Heart right ventricle (tissue), 16 donors: ENCODE measurements around the gene PDXK. TPM values are rescaled to one million over a fixed set of nuclear protein-coding genes. Genes with fewer than 3 reads are reported as not detected.

Experiments used
- ATAC-seq, 8 donors: fragments of 200-7000 bp; cut with Tn5 transposase; one replicate each; pipeline ENCODE4 v1.9.1; 2020; ENCODE audit warnings: mild to moderate bottlenecking in 8 of 8, moderate library complexity in 8 of 8, moderate number of reproducible peaks in 1 of 8
- DNase-seq, 2 donors: peaks; one replicate each; pipeline ENCODE4 v3.0.0-alpha.2; 2020
- H3K27ac ChIP-seq, 10 donors: fragments of 200-600 bp; sonication (generic) in 2 of 10; one replicate each; pipeline versions ENCODE4 v1.5.0 to v1.8.0; 2020 to 2022; ENCODE audit warnings: mild to moderate bottlenecking in 3 of 10
- H3K27me3 ChIP-seq, 7 donors: fragments of 200-600 bp; one replicate each; pipeline ENCODE4 v1.8.0; 2021 to 2022; ENCODE audit warnings: mild to moderate bottlenecking in 2 of 7
- H3K36me3 ChIP-seq, 9 donors: fragments of 200-600 bp; sonication (generic) in 1 of 9; one replicate each; pipeline versions ENCODE4 v1.5.0 to v1.8.0; 2020 to 2022; ENCODE audit warnings: mild to moderate bottlenecking in 2 of 9
- H3K4me1 ChIP-seq, 9 donors: fragments of 200-600 bp; sonication (generic) in 1 of 9; one replicate each; pipeline versions ENCODE4 v1.5.0 to v1.8.0; 2020 to 2022; ENCODE audit warnings: mild to moderate bottlenecking in 4 of 9
- H3K4me3 ChIP-seq, 10 donors: fragments of 200-600 bp; sonication (generic) in 2 of 10; one replicate each; pipeline versions ENCODE4 v1.5.0 to v1.8.0; 2020 to 2022; ENCODE audit warnings: mild to moderate bottlenecking in 7 of 10, moderate library complexity in 2 of 10
- H3K9me3 ChIP-seq, 11 donors: fragments of 200-600 bp in 10 of 11; sonication (generic) in 2 of 11; one replicate each; pipeline versions ENCODE4 v1.5.0 to v1.8.0; 2013 to 2022; ENCODE audit warnings: mild to moderate bottlenecking in 2 of 11, control low read depth in 1 of 11, moderate library complexity in 1 of 11
- WGBS, 2 donors: extraction: QIAGEN DNeasy Blood & Tissue Kit; methylation state at CpG; one replicate each; pipeline ENCODE4 v1.1.7; 2013; ENCODE audit warnings: inconsistent platforms in 1 of 2; 5-methylcytosine and 5-hydroxymethylcytosine counted together
- intact Hi-C, 10 donors: fragments of 100-400 bp; cut with DNase I; formaldehyde crosslinking; loops; one replicate each; pipeline versions ENCODE4 v1.11.1 to v1.14.2; 2022
- polyA plus RNA-seq, 2 donors: library from polyadenylated mRNA; stranded (reverse); fragments of 200-250 nt; gene quantifications; one replicate each; pipeline ENCODE4 v1.2.3, GENCODE V29; 2013
- total RNA-seq, 10 donors: library from RNA; stranded (reverse); fragmentation: NEBNext Ultra II Directional in 3 of 10; extraction: Animal tissue kit (Norgen Biotek cat#: 25700) in 3 of 10; gene quantifications; one replicate each; pipeline versions ENCODE4 v1.2.1 to v1.2.4, GENCODE V29; 2021 to 2023
- TF ChIP-seq, protein P1 (sequence below), 9 donors: fragments of 200-600 bp; sonication (generic) in 2 of 9; IDR thresholded peaks; one replicate each; pipeline versions ENCODE4 v1.5.0 to v1.8.0; 2021 to 2022; ENCODE audit warnings: antibody characterized with exemption in 9 of 9, mild to moderate bottlenecking in 5 of 9, moderate library complexity in 1 of 9
- donor health status: Arrhythmogenic right ventricular cardiomyopathy.
- donor health status: ischemic (EF 13 %, LVEDD 7.1; RV severe dilation, severe dysfunction).
- donor health status: healthy with polysubstance abuse.
- donor health status: DM: no; HTN: yes; CAD: no.
- donor health status: DM: no; HTN: no; CAD: no.
- donor health status: ischemic (EF 25% LVEDD 6.9; RV normal size, moderate dysfunction).
- donor health status: ischemic (EF 25% LVEDD 5.7; RV mildly dilated, moderate dysfunction).
- donor health status: healthy.
- donor health status: DM: yes; HTN: yes; CAD: no.
- donor health status: Ischemic cardiomyopathy.
- donor health status: ischemic (EF 35%, LVEDD 5.7; RV mildly dilated, moderate dysfunction).
- donor health status: nonischemic (EF 11% LVEDD 7.7; RV severe dilation, severe dysfunction).
- donor health status: DM: yes; HTN: yes; CAD: no.
- donor health status: PGD.
- donor health status: ischemic (EF 29% LVEDD 5.4; RV normal size, mild dysfunction).
- donor health status: nonischemic (EF 23%, LVEDD 6.1; RV moderate dilation, normal function).

The PDXK gene
- total and polyA plus RNA-seq, 12 donors = 47.8 to 102 (median 73.0) TPM

DNA sequence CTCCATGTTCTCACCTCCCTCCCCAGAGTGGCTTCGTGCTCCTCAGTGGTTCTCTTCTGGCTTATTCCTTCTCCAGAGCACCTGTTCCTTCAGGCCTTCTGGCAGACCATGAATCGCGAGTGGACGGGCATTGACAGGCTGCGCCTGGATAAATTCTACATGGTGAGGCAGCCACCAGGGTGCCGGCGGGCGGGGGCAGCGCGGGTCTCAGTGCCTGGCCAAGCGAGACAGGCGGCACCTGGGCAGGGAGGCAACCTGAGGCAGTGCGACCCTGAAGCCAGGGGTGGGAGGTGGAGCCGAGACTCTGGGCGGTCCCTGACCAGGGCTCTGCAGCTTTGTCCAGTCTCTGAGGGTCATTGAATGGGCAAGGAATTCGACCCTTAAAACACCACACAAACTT is 74.3 kb downstream of the PDXK start:
- Histone ChIP-seq H3K27ac (no peak overlapping the region), H3K4me3 (no peak overlapping the region), H3K4me1 (peaks cover 6 to 22% (median 19%) of the 10 kb centered on the region in 9 donors), H3K9me3 (no peaks in the 10 kb centered on the region), H3K27me3 (no peaks in the 10 kb centered on the region), H3K36me3 (peaks cover 0 to 76% (median 49%) of the 10 kb centered on the region in 9 donors)
- no peak for DNase-seq
- TF ChIP-seq, protein P1, sequence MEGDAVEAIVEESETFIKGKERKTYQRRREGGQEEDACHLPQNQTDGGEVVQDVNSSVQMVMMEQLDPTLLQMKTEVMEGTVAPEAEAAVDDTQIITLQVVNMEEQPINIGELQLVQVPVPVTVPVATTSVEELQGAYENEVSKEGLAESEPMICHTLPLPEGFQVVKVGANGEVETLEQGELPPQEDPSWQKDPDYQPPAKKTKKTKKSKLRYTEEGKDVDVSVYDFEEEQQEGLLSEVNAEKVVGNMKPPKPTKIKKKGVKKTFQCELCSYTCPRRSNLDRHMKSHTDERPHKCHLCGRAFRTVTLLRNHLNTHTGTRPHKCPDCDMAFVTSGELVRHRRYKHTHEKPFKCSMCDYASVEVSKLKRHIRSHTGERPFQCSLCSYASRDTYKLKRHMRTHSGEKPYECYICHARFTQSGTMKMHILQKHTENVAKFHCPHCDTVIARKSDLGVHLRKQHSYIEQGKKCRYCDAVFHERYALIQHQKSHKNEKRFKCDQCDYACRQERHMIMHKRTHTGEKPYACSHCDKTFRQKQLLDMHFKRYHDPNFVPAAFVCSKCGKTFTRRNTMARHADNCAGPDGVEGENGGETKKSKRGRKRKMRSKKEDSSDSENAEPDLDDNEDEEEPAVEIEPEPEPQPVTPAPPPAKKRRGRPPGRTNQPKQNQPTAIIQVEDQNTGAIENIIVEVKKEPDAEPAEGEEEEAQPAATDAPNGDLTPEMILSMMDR (IDR thresholded peaks at IDR 0.05) = no peak
- 96 to 97% methylated on average over 16 of the region's 16 CpGs for WGBS, 2 donors
- intact Hi-C loops = loop anchor here in 1 of 10 donors (5.0 kb wide), 1 partner anchor 51 kb away; no protein-coding TSS in a partner anchor
- no peak for ATAC-seq

DNA sequence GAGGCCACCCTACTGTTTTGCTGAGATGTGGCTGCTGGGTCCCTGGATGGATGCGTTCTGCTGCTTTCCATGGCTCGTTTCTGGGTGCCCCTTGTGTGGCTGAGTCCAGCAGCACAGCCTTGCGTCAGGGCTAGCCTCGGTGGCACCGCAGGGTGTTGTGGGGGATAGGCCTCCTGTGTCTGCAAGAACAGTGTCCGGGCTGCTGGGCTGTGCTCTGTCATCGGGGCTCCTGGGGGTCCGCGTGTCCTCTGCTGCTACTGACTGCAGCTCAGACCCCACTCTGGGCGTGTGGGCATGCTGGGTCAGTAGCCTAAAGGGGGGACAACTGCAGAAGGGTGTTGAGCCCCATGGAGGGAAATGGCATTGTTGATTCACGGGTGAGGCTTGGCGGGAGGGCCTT is 75.4 kb downstream of the PDXK start:
- peaks cover 6 to 17% (median 13%) of the 10 kb centered on the region in 9 donors for H3K4me1 ChIP-seq
- 83 to 94% methylated on average over 12 of the region's 12 CpGs for WGBS, 2 donors
- no peak for ATAC-seq
- peaks cover 0 to 86% (median 60%) of the 10 kb centered on the region in 9 donors for H3K36me3 ChIP-seq
- DNase-seq = no peak
- H3K27me3 ChIP-seq = no peaks in the 10 kb centered on the region
- H3K9me3 ChIP-seq = no peaks in the 10 kb centered on the region
- intact Hi-C loops = loop anchor here in 1 of 10 donors (5.0 kb wide), 1 partner anchor 52 kb away; no protein-coding TSS in a partner anchor
- H3K4me3 ChIP-seq = no peak overlapping the region
- TF ChIP-seq, protein P1 (IDR thresholded peaks at IDR 0.05) = no peak
- H3K27ac ChIP-seq = no peak overlapping the region

DNA sequence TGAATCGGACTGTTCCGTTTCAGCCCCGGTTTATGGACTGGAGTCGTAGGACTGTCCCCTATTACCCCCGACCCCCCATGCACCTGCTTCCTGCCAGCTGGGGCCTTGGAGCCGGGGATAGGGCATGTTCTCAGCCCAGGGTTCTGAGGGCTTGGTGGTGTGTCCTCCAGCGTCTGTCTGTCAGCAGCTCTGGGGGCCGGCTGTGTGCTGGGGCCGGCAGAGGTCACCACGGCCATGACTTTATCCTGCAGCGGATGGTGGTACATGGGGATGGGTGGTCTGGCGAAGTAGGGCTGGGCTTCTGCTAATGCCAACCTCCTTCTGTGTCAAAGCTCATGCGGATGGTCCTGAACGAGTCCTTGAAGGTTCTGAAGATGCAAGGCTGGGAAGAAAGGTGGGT is 75.9 kb downstream of the PDXK start:
- Histone ChIP-seq H3K36me3 (peaks cover 0 to 92% (median 62%) of the 10 kb centered on the region in 9 donors), H3K9me3 (no peaks in the 10 kb centered on the region), H3K27me3 (no peaks in the 10 kb centered on the region), H3K4me3 (no peak overlapping the region), H3K4me1 (peaks cover 6 to 14% (median 12%) of the 10 kb centered on the region in 9 donors), H3K27ac (no peak overlapping the region)
- 87 to 94% methylated on average over 14 of the region's 14 CpGs for WGBS, 2 donors
- no peak for ATAC-seq
- DNase-seq = no peak
- intact Hi-C loops = loop anchor here in 1 of 10 donors (5.0 kb wide), 1 partner anchor 53 kb away; no protein-coding TSS in a partner anchor
- TF ChIP-seq, protein P1 (IDR thresholded peaks at IDR 0.05) = no peak

DNA sequence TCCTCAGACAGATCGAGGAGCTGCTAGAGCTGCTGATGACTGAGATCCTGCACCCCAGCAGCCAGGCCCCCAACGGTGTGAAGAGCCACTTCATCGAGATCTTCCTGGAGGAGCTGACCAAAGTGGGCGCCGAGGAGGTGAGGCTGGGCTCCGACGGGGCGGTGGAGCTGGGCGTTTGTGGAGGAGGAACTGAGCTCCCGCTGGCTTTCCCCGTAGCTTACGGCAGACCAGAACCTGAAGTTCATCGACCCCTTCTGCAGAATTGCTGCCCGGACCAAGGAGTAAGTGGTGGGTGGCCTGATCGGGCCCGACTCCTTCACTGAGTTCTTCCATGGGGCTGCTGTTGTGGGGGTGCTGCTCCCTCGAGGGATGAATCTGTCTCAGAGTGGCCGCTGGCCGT is 78.5 kb downstream of the PDXK start:
- H3K27ac ChIP-seq = no peak overlapping the region
- H3K9me3 ChIP-seq = no peaks in the 10 kb centered on the region
- H3K27me3 ChIP-seq = no peaks in the 10 kb centered on the region
- TF ChIP-seq, protein P1 (IDR thresholded peaks at IDR 0.05) = no peak
- ATAC-seq (no peak), DNase-seq (no peak)
- H3K36me3 ChIP-seq = peaks cover 0 to 100% (median 75%) of the 10 kb centered on the region in 9 donors
- WGBS, 2 donors = 94 to 95% methylated on average over 19 of the region's 19 CpGs
- no peak overlapping the region for H3K4me3 ChIP-seq
- H3K4me1 ChIP-seq = no peaks in the 10 kb centered on the region
- intact Hi-C loops = no loop called here
